Mammary epithelial cell (primary cell): ENCODE data around the gene GTPBP2.

Experiments used
- CTCF ChIP-seq, 2 donors: IDR thresholded peaks in 1 of 2; conservative IDR thresholded peaks in 1 of 2; 2 replicates each; pipeline ENCODE4 v1.5.1; 2011 to 2012; ENCODE audit warnings: inconsistent platforms in 2 of 2, low read length in 2 of 2, mild to moderate bottlenecking in 2 of 2, control low read depth in 1 of 2, low read depth in 1 of 2; ENCODE audit not compliant: insufficient read depth in 1 of 2; ENCODE audit errors: extremely low read depth in 1 of 2
- EZH2 ChIP-seq: IDR thresholded peaks from 2 replicates; pipeline ENCODE4 v1.6.1; 2012; ENCODE audit warnings: low read length, inconsistent platforms, borderline replicate concordance

- TF ChIP-seq CTCF (conservative IDR thresholded peaks at IDR 0.05 in 1 of 2, IDR thresholded peaks at IDR 0.05 in 1 of 2; ENCODE audit: extremely low read depth in 1 of 2, insufficient read depth in 1 of 2, low read depth in 1 of 2, low read length in 2 of 2) (no peak), EZH2 (no peak)
Observed at GRCh38 chr6:43678341-43678740, 49.3 kb upstream of the GTPBP2 start.
